Stimulated activated CD4-positive, alpha-beta T cell treated with anti-CD3 and anti-CD28 coated beads, Interleukin-12 subunit alpha, Interleukin-12 subunit beta, amount 100 ng/mL, for 24 hours (primary cell): ENCODE measurements around the gene KIAA0232.
"Not testable (repeated sequence)": the region's sequence is repeated elsewhere in the genome, so short reads cannot be mapped to it uniquely, and the experiment has no call there.

ENCODE experiments used
- DNase-seq, 2 experiments: peaks; one replicate each; pipeline ENCODE4 v3.0.0-alpha.2; 2020; ENCODE audit warnings: low read depth in 2 of 2

Gene KIAA0232

GRCh38 chr4:6900956-6901355, 118.4 kb downstream of the KIAA0232 start:
- no peak for DNase-seq

- no peak for DNase-seq
These were observed 119.3 kb downstream of the KIAA0232 start for GRCh38 chr4:6901669-6902317.

GRCh38 chr4:6902318-6903042, 120.0 kb downstream of the KIAA0232 start:
- no peak for DNase-seq

- DNase-seq: no peak
These were observed 123.3 kb downstream of the KIAA0232 start for GRCh38 chr4:6905516-6906445.

- not testable (repeated sequence) for DNase-seq
These were observed 124.0 kb downstream of the KIAA0232 start for GRCh38 chr4:6906486-6906885.

- DNase-seq: no peak
These were observed 125.2 kb downstream of the KIAA0232 start for GRCh38 chr4:6907658-6908191.

- DNase-seq: no peak
These were observed 126.0 kb downstream of the KIAA0232 start for GRCh38 chr4:6908432-6909112.

- DNase-seq: peak; percentile 73 to 78
These were observed 126.8 kb downstream of the KIAA0232 start, which contains the start of gene TBC1D14 for GRCh38 chr4:6909113-6909969. Gene TBC1D14, plus strand, starts transcription at chr4:6909826. Its CDS starts 13,564 bp downstream, at chr4:6923390.

GRCh38 chr4:6909970-6910339, 127.4 kb downstream of the KIAA0232 start:
- DNase-seq: no peak

- no peak for DNase-seq
These were observed 127.9 kb downstream of the KIAA0232 start for GRCh38 chr4:6910340-6910959.

- no peak for DNase-seq
These were observed 128.7 kb downstream of the KIAA0232 start for GRCh38 chr4:6910960-6911874.

- not testable (repeated sequence) for DNase-seq
These were observed 129.4 kb downstream of the KIAA0232 start for GRCh38 chr4:6911917-6912316.

- no peak for DNase-seq
These were observed 129.9 kb downstream of the KIAA0232 start for GRCh38 chr4:6912441-6912840.

- no peak for DNase-seq
These were observed 130.9 kb downstream of the KIAA0232 start for GRCh38 chr4:6913350-6913905.

- no peak for DNase-seq
These were observed 131.9 kb downstream of the KIAA0232 start for GRCh38 chr4:6914448-6914847.

GRCh38 chr4:6915041-6916005, 132.8 kb downstream of the KIAA0232 start:
- no peak for DNase-seq

GRCh38 chr4:6916069-6916586, 133.6 kb downstream of the KIAA0232 start:
- no peak for DNase-seq
